Fibroblast of skin of right biceps (primary cell): ENCODE measurements around the gene PIGC.

Experiments
- DNase-seq: peaks from one replicate; pipeline ENCODE4 v3.0.0-alpha.2; 2013

PIGC gene

DNA sequence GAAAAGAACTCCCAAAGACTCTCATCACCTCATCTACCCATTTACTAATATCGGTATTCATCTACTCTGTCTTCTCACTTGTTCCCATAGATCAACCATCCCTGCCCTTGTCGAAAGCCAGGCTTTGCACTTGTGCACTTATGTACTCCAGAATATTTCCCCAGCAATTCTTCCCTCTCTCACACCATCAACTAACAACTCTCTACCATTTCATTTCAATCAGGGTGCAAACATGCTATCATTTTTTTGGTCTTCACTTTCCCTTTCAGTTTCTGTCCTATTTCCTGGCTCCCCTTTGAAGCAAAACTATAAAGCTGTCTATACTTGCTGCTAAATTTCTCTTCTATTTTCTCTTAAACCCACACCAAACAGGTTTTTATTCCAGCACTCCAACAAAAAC, 16.7 kb downstream of the PIGC start:
- no peak for DNase-seq

DNA sequence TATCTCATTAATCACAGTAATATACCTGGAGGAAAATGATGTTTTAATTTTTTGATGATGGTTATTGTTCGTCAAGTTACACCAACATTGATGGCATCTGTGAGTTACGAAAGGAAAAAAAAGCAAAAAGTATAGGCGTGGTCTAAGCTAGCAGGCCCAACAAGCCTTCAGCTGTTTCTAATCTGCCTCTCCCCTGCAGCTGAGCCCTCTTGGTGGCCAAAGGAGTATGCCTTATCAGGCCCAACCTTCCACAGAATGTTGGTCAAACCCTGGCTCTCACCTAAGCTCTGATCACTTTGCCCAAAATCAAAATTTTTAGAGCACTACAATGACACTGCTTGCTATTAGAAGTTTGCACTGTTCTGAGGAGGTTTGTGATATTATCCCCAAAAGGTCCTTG, 18.5 kb downstream of the PIGC start:
- no peak for DNase-seq

DNA sequence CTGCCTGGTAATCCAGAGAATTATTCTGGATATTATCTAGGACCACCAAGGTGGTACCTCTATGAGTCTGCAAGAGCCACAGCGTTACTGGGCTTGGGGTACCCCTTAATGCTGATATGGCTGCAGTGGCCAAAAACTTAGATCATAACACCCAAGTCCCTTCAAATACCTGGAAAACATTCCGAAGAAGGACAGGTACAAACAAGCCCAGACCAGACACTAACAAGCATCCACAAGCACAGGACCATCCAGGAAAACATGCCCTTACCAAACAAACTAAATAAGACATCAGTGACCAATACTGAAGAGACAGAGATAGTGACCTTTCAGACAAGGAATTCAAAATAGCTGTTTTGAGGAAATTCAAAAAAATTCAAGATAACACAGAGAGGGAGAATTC, 20.5 kb downstream of the PIGC start:
- no peak for DNase-seq

DNA sequence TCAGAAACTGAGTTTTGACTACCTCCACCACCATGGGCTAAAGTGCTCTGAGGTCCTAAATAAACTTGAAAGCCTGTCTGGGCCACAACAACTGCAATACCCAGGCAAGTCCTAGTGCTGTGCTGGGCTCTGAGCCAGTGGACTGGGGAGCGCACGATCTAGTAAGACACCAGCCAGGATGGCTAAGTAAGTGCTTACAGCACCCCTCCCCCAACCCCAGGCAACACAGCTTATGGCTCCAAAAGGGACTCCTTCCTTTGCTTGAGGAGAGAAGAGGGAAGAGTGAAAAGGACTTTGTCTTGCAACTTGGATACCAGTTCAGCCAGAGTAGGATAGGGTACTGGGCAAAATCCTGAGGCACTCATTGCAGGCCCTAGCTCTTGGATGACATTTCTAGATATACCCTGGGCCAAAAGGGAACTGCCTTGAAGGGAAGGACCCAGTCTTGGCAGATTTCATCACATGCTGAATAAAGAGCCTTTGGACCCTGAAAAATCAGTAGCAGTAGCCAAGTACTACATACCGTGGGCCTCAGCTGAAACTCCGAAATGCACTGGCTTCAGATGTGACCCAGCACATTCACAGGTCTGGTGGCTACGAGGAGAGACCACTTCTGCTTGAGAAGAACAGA, 21.8 kb downstream of the PIGC start:
- no peak for DNase-seq

DNA sequence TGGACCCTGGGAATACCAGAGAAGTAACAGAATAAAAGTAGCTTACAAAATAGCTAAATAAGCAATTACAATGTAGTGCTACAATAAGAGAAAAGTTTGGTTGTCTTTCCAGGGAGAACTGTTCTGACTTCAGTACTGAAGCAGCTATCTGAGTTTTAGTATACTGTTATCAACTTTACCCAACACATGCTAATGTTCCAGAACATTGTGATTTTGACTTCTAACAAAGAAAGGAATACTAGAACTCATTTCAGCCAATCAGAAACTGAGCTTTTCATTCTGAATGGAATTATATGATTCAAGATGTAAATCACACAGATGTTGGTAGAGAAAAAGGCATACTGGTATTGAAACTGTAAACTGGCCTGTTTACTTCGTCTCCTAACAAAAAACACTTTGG, 23.5 kb downstream of the PIGC start, which contains the start of gene C1orf105:
TSS of gene C1orf105 (plus strand) at position 301 of the 400 bp plus-strand sequence. CDS start 201 bp downstream, outside the sequence.
- no peak for DNase-seq

DNA sequence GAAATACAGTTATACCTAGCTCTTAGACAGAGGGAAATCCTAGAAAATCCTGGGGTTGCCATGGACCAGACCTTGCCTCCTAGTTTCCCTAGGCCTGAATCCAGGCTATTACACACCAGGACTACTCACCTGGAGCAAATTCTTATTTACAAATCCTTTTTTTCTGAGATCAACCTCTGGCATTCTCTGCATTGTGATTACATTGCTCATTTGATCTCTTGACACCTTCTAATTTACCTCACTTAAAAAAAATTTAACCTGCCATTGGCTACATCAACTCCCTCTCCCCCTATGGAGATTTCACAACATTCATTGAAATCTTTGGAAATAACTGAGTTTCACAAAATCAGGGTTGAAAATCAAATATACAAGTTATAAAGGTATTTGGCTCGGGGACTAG, 26.3 kb downstream of the PIGC start:
- DNase-seq, result no peak

DNA sequence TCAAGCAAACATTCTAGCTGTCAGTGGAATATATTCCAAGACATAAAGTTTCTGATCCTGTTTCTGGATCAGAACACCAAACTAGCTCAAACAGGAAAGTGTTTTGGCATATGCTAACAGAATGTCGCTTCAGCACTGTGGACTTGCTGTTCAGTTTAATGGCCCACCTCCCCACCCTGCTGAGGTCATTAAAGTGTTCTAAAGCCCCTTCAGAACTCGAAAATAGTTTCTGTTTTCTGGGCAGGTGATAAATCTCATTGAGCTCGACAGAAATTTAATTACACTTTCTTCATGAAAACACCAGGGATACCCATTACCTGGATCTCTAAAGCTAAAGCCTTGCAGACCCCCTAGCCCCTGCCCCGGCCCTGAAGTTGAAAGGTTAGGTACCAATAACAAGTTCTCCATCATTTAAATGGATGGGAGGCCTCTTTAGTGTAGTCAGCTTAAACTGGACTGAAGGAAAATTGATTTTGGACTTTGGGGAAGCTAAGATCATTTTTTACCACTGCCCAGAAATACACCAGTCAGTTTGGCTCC, 27.3 kb downstream of the PIGC start:
- DNase-seq, result no peak

DNA sequence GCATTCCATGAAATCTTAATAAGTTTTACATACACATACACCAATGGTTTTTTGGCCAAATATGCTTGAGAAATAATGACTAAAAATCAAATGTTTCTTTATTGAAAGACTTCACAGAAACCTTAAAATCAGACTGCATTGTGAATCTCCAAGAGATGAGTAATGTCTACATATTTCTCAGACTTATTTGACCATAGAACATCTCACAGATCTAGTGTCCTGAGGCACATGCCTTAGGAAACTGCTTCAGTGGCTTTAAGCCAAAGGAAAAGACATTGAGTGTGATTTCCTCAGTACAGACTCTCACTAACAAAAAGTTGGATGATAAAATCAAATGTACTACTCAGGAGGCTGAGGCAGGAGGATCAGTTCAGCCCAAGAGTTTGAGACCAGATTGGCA, 29.5 kb downstream of the PIGC start:
- DNase-seq, result peak; percentile 80

DNA sequence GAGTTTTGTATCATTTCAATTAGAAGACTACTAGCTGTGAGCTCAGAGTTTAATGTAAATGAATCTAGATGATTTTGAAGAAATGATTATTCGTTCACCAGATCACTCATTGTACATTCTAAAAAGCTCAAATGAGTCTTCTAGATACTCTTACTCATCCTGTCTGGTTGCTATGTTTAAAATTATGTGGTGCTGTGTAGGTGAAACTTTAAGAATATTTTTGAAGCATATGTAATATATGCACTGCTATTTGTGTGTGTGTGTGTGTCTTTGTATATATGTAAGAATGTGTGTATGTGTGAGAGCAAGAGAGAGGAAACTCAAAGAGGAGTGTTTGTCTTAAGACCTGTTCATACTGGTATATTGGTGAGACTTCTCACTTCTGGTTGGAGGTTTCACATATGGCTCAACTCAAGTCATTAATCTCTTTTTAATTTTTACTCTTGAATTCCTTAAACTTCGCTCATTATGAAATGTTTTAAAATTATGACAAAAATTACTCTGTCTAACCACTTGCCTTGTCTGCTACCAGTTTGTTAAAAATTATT, 32.0 kb downstream of the PIGC start:
- peak; percentile 26 for DNase-seq

DNA sequence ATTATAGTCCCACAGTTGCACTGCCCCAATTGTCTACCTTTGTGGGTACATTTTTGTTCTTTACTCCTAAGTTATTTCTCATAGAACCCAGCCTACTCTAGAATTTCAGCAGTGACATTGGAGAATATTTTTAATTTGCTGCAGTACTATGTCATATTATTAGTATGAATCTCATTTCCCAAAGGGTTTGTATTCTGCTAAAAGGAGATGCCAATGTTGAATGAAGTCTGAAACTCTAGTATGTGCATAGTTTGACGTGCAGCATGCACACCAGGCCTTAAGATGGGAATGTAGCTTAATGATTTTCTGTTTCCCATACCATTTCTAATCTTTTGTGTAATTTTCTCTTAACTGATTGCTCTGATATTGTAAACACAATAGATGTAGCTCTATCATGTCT, 33.8 kb downstream of the PIGC start:
- DNase-seq, result no peak

DNA sequence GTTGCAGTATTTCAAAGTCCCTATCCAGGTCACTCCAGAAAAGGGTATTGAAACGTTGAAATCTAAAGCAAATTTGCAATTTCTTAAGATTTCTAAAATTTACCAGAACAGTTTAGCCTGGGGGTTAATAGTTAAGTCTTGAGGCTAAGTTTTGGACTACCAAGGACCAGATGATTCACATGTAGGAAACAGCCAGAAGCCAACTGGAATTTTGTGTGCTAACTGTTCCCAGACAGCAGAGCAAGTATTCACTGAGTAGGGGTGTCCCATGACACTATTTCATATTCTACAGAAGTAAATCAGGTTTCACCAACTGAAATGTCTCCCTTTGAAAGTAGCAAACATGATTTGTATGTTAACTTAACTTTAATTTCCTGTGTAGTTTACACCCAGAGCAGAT, 34.9 kb downstream of the PIGC start:
- peak; percentile 54 for DNase-seq

DNA sequence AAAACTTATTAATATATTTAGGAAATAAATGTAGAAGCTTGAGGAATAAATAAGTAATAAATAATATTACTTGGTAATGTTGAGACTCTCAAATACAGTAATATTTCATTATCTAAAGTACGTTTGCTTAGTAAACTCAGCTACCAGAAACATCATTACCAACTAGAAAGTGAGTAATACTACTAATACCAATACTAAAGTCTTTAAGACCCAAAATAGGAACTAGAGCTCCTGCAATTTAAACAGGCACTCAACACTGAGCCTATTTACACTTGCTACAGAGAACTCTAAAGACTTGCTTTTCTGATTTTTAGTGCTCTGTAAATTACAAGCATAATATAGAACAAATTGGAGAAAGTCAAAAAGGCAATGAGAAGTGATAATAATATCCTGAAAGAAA, 36.9 kb downstream of the PIGC start:
- no peak for DNase-seq

DNA sequence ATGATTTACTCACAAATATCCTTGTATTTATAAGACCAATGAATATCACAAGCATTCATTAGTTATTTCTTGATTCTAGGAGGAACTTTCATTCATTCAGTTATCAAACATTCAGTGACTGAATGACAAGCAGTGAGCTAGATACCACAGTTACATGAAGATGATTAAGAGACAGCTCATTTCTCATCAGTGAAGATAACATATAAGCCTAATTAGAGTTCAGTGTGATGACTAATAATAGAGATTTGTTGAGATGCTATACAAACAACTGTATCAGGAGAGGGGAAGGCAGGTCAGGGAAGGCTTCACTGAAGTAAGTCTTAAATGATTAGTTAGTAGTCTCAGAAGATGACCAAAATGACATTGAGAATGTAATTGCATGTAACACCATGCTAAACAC, 38.0 kb downstream of the PIGC start:
- DNase-seq, result peak; percentile 37

DNA sequence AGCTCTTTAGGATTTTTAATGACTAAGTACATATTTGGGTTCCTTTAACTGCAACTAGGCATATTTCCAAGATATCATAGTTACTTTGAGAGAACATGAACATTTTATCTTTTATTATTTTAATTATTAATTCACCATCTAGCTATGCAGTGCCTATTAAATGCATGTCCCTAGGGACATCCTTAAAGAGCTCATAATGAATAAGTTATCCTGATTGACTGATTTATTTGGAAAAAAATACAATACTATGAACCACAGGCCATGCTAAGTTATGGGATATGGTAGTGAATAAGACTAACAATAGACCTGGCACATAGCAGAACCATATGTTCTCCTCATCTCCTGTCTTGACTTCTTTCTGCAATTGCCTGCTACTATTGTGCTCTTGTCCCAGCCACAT, 39.7 kb downstream of the PIGC start:
- peak; percentile 63 for DNase-seq

DNA sequence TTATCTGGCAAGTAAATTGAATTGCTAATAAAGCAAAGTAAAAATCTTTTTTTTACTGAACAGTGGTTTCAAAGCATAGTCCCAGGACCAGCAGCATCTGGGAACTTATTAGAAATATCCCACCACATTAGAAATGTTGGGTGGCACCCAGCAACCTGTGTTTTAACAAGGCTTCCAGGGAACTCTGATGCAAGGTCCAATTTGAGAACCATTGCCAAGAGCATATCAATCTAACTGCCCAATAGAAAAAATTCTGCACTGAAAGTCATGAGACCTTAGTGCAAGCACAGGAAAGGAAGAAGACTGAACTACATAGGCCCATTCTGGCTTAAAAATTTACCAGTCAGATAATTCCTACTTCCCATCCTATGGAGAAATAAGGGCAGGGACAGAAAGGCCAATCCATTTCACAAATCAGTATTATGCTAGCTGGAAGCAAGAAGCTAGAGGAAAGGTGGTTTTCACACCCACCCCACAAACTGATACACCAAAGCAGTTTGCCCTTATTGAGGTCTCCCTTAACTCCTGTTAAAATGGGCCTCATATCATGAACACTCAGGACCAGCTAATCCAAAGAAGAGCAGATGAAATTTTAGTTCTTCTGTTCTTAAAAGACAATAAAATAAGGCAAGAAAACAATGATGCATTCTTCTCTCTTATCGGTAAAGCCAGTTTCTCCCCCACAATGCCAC, 40.8 kb downstream of the PIGC start:
- DNase-seq, result no peak

DNA sequence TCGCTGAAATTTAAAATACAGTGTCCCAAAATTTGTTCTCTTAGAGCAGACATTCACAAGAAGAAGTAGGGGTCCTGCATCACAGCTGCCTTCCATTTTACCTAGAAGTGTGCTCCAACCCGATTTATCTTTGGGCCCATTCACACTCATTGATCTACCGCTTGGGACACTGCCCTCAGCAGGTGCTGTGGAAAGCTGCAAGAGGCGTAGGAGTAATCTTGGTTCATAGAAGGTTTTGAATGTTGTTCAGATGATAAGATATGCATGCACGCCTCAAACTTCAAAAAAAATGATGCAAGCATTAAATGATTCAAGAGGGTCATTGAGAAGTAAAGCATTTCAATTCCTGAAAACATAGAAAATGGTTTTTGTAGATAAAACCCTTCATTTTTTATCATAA, 42.0 kb downstream of the PIGC start:
- DNase-seq, result no peak

DNA sequence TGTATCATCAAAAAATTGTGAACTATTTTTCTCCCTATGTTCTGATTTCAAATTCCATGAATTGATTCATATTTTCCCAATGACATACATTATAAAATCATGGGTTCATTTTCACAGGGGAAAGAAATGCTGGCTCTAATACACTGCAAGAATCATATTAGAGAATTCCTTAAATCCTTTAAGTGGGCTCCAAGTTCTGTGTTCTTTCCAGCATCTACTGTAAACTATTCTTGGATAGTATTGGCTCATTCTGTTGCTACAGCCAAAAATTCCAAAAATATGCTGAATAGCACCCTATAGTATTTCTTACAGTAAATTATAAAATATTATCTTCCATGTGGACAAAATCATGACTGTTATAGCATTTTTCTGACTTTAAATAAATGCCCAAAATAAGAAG, 42.4 kb downstream of the PIGC start:
- peak; percentile 21 for DNase-seq

DNA sequence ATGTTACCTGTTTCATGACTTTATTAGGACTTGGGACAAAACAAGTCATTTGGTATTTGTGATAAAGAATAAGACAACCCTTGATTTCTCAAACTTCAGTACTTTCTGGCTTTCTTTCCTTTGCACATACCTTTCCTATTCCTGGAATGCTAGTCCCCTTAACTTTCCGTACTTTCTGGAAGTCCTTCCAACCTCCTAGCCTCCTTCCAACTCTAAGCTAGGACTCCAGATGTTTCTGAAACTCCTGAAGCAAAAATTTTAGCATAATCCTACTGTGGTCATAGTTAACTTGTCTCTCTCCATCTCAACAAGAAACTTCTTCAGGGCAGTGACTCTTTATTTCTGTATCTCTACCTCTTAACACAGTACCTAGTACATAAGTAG, 43.2 kb downstream of the PIGC start:
- DNase-seq, result no peak

DNA sequence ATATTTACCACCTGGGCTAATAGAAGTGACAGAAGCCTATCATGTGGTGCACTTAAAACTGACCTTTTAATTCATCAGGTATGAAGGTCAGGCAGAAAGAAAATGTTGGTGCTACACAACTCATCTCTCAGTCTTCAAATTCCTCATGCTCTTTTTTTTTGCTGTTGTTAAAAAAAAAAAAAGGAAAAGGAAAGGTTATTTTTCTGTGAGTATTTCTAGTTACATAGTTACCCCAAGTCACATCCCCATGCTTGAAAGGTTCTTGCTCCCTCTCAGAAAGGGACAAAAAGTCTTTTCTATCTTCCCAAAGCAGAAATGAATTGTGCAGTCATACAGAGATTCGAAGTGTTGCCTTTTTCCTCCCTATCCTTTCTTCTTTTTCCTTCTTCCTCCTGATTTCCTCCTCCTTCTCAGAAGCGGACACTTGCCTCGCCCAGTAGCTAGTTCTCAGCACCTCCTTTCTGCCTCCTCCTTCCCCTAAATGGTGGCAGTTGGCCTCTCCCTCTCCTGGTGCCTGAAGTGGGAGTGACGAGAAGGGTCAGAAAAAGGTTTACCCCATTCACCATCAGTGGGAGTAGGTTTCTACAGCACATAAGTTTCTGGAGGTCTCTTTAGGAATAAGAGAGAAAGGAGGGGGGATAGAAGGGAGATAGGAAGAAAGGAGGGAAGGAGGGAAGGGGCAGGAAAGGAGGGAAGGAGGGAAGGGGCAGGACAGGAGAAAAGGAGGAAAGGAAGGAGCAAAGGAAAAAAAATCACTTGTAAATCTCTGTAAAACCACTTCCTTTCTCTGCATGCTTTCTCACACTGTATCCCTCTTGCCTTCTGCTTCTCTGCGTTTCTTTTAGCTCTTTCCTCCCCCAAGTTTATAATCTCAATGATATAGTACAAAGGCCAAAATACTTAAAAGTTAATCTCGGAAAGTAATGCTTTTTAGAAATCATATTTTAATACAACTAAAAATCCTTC, 43.8 kb downstream of the PIGC start:
- no peak for DNase-seq

DNA sequence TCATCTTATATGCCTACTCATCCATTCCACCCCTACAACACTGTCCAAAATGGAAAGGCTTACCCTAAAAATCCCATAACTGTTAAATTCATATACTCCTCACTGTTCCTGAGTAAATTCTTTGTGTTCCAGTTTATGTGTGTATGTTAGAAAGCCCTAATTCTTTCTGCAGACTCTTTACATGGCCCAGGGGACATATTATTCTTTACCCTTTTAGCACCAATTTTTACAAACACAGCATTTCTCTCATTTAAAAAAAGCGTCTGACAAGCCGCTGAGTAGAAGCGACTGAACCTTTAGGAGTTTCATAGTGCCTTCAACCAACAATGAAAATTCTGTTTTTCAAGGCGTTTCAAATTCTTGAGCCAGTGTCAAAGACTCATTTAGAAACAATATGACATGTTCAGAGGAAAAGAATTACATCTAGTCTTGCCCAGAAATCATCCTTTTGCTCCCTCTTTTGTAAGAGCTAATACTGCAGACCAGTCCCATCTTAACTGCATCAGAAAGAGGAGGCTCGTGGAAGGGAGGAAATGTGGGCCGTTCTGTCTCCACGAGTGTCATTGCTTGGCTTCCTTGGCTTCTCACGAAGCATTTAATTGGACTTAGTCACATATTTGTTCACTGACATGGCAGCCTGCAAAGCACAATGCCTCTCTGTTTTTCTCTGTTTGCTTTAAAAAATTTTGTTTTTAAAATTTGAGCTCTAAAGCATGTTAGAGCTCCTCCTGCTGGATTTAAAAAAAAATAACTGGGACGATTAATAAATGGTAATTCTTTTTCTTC, 44.7 kb downstream of the PIGC start:
- peak; percentile 99 for DNase-seq

DNA sequence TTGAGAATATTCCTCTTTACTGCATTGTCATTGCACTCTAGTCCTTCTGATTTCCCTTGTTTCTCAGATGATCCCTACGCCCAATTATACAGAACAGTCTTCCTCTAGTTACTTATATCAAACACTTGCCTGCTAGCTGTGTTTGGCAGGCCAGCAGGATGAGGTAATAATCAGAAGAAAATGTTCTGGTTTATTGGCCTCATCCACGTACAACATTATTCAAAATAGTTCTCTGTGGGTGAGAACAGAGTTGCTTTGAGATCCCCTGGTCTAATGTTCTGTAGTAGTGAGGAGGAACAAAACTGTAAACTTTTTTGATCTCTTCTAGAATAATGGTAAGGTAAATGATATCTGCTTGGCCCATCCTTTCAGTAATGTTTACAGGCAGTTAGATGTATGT, 45.7 kb downstream of the PIGC start:
- DNase-seq, result peak; percentile 30

DNA sequence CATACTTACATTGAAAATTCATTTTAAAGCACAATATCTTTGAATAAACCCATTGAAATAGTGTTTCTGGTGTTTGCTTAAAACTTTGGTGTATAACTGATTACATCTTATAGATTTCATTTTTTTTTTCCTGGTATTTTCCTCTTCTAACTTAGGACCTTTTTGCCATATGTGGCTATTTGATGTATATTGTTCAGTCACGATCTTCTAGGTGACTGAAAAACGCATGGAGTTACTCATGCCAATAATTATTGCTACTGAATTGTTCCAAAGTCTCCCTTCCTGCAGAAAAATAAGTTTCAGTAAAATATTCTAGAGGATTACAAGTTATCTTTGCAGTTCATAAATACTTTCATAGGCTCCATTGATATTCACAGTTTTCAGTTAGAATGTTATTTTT, 46.2 kb downstream of the PIGC start:
- DNase-seq, result no peak
